Activated CD8-positive, alpha-beta memory T cell treated with anti-CD3 and anti-CD28 coated beads, Interleukin-2, amount 50 U/mL, for 4 hours (primary cell): ENCODE data around the gene SCRN2.

Experiments used
- DNase-seq: peaks from one replicate; pipeline ENCODE4 v3.0.0-alpha.2; 2020

The SCRN2 gene

DNA sequence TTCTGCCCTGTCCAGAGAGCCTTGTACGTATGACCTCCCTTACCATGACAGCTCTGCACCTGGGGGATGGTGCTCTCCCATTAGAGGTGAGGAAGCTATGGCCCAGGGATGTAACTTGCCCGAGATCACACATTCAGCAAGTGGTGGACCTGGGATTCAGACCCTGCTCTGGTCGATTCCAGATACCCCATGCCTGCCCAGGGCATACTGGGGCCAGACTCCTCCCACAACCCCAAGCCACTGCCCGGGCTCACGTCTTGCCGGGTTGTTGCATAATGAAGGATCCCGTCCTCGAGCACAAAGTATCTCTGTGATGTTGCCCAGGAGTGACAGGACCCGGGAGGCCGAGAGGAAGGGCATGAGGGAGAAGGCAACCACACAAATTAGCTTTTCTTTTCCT lies 21.6 kb downstream of the SCRN2 start:
- DNase-seq, result no peak

DNA sequence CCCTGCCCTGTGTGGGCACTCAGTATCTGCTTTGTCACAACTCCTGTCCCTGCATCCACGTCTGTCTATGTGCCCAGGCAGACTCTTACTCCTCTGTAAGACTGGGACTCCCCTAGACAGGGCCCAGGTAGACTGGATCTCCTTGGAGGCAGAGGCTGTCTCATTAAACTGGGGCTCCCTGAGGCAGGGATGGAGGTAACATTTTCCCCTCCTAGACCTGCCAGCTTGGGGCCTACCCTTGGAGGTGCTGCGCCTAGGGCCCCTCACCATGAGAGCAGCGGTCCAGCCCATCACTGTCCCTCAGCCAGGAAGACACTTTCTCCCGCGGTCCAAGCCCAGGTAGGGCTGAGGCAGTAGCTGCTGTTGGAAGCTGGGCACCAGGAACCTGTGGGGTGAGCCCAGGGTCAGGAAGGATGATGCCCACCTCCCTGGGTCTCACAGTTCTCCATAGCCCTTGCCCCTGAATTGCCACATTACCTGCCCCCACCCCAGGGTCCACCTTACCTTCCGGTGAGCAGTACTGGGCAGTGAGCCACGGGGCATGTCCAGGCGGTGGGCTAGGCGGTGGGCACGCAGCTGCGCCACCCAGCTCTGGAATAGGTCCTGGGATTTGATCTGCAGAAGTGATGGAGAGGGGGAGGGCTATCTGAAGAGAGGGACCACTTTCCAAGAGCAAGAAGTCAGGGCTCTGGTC lies 22.9 kb downstream of the SCRN2 start:
- no peak for DNase-seq

DNA sequence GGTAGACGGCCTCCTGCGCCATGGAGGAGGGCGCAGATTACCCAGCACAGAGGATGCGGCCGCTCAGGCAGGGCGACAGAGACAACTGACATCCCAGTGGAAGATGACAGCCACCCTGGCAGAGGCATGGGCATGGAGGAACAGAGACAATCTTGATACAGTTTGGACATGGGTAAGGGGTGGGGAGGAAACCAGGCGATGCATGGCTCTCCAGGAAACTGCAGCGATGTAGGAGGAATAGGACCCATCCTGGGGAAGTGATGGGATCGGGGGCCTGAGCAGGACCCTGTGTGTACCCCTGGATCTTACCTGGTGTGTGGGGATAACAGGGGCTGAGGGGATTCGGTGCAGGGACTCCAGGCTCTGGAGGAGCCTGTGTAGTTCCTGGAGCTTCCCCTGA lies 24.1 kb downstream of the SCRN2 start:
- DNase-seq, result no peak

- DNase-seq, result no peak
These were observed 24.9 kb downstream of the SCRN2 start for GRCh38 chr17:47816111-47816735.

GRCh38 chr17:47815106-47815918 lies 25.8 kb downstream of the SCRN2 start:
- no peak for DNase-seq

GRCh38 chr17:47813512-47814031 lies 27.5 kb downstream of the SCRN2 start:
- no peak for DNase-seq

DNA sequence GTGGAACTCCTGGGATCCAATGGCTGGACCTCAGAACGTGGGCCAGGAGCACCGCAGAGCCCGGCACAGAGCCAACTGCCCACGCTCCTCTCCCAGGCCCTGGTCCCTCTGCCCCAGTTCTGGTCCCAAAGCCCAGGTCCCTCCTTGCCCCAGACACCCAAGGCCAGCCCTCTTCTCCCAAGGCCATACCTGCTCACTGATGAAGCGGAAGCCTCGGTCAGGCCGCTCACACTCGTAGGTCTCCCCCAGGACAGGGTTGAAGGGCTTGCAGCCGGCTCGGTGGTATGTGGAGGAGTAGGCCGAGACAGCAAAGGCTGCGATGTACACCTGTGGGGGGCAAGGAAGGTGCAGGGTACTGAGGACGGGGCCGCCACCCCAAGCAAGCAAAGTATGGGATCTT lies 28.0 kb downstream of the SCRN2 start:
- DNase-seq, result no peak

GRCh38 chr17:47812146-47812920 lies 28.7 kb downstream of the SCRN2 start:
- no peak for DNase-seq

DNA sequence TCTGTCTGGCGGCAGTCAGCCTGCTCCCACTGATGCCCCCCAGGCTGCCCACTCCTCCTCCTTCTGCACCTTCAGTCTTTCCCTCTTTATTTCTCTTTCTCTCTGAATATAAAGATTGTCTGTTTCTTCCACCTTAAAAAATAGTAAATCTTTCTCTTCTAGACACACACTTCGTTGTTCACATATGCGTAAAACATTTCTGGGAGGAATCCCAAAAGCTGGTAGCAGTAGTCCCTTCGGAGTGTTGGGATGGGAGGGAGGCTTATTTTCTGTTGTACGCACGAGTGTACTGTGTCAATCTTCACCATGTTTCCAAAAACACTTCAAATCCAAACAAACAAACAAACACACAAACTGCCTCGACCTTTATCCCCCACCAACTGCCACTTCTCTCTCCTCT lies 29.4 kb downstream of the SCRN2 start:
- DNase-seq, result no peak

- no peak for DNase-seq
These were observed 30.0 kb downstream of the SCRN2 start for GRCh38 chr17:47810901-47811635.

GRCh38 chr17:47810200-47810821 lies 30.8 kb downstream of the SCRN2 start:
- no peak for DNase-seq

- no peak for DNase-seq
These were observed 32.1 kb downstream of the SCRN2 start for GRCh38 chr17:47808830-47809480.

DNA sequence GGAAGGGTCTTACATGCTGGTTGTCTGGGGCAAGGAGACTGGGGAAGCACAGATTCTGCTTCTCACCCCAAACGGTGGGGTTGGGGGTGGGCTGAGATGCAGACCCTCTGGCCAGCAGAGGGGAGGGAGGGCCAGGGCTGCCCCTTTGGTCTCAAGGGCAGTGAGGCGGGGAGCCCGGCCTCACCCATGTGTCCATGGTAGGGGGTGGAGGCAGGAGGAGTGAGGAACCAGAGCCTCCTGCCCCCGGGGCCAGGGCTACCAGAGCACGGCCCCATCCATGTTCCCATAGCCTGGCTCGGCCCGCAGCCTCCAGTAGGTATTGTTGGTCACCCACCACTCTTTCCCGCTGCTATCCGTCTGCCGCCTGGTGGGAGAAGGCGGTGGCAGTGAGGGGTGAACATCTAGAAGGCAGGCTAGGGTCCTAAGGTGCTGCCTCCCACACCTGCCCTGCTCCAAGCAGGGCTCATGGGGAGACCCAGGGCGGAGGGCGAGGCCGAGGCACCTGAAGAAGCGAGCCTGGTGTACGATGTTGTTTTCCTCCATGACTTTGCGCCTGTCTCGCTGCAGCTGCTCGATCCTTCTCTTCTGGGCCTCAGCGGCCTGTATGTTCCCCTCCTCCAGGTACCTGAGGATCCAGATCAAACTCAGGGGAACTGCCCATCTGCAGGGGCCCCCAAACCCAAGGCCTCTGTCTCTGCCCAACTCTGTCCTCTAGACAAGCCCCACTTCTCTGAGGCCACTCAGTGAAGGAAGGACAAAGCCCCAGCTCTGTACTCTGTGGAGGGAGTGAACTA lies 32.8 kb downstream of the SCRN2 start:
- no peak for DNase-seq

- no peak for DNase-seq
These were observed 33.7 kb downstream of the SCRN2 start for GRCh38 chr17:47807421-47807820.

GRCh38 chr17:47806913-47807255 lies 34.2 kb downstream of the SCRN2 start:
- no peak for DNase-seq

DNA sequence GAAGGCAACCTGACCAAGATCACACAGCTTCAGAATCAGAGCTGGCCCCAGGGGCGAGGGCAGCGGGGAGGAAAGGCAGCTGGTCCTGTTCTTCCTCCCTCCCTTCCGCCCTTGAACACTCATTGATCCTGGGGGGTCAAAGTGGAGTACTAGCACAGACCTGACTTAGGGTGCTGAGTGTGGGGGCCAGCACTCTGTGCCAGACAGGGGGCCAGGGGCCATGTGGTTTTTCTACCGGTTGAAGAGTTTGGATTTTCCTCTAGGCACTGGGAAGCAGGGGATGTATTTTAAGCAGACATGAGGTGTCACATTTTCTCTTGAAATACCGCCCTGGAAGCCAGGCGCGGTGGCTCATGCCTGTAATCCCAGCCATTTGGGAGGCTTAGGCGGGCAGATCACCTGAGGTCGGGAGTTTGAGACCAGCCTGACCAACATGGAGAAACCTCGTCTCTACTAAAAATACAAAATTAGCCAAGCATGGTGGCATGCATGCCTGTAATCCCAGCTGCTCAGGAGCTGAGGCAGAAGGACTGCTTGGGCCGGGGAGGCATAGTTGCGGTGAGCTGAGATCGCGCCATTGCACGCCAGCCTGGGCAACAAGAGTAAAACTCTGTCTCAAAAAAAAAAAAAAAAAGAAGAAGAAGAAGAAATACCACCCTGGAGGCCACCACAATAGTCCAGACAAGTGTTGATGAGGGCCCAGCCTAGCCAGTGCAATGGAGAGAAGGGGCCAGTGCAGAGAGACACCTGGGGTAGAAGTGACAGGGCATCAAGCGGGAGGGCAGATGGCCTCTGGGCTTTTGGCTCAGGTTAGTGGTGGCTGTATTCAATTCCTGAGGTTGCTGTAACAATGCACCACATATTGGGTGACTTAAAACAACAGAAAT lies 34.8 kb downstream of the SCRN2 start:
- DNase-seq, result no peak

DNA sequence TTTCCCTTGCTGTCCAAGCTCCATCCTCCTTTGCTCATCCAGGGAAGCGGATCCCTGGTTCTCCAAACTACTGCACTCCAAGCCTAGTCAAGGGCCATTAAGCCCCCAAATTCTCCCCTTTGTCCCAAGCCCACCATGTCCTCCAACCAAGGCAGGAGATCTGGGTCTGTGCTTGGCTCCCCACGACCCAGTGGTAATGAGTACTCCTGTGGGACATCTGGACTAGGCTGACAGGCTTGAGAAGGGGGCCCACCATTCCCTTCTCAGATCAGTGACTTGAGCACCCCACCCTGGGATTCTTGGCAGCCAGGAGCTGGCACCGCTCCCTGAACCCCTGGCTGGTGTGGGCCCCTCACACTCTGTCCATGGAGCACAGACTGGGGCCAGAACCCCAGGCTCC lies 36.6 kb downstream of the SCRN2 start:
- DNase-seq, result no peak

- no peak for DNase-seq
These were observed 37.3 kb downstream of the SCRN2 start for GRCh38 chr17:47803751-47804150.

GRCh38 chr17:47803201-47803600 lies 37.9 kb downstream of the SCRN2 start:
- DNase-seq, result no peak
